ENCODE measurements around the gene SLC39A13. TPM values are rescaled to one million over a fixed set of nuclear protein-coding genes. Genes with fewer than 3 reads are reported as not detected.

The SLC39A13 gene
- polyA plus RNA-seq, 3 donors, result 4.8 to 27.4 (median 5.9) TPM

GRCh38 chr11:47443028-47443700 lies 34.8 kb downstream of the SLC39A13 start:
- 91% methylated on average over 11 of the region's 12 CpGs for WGBS (ENCODE audit: insufficient coverage)
- Mint-ChIP-seq H3K9me3 (no peaks in the 10 kb centered on the region), H3K27me3 (ENCODE audit: low read depth in 3 of 3) (peaks cover 0 to 3% (median 0%) of the 10 kb centered on the region in 3 donors), H3K4me1 (no peaks in the 10 kb centered on the region), H3K27ac (no peak overlapping the region), H3K36me3 (no peaks in the 10 kb centered on the region), H3K4me3 (no peak overlapping the region)
- Histone ChIP-seq H2AFZ (ENCODE audit: insufficient read depth, low read depth, low read length, poor library complexity, severe bottlenecking) (no peak overlapping the region), H4K20me1 (ENCODE audit: insufficient read depth, low read length) (no peaks in the 10 kb centered on the region), H3K9me3 (replicated peaks in 1 of 2; ENCODE audit: control insufficient read depth in 1 of 2, insufficient read depth in 1 of 2, low read length in 2 of 2) (no peaks in the 10 kb centered on the region), H3K27me3 (ENCODE audit: control insufficient read depth in 2 of 2, insufficient read depth in 2 of 2, low read length in 2 of 2) (no peaks in the 10 kb centered on the region), H3K79me2 (ENCODE audit: insufficient read depth, low read length) (no peaks in the 10 kb centered on the region), H3K4me2 (replicated peaks; ENCODE audit: extremely low read depth, low read length, poor library complexity, severe bottlenecking) (no peak overlapping the region), H3K4me1 (ENCODE audit: control insufficient read depth in 1 of 2, insufficient read depth in 2 of 2, low read length in 2 of 2) (no peaks in the 10 kb centered on the region), H3K36me3 (replicated peaks in 1 of 2; ENCODE audit: control insufficient read depth in 1 of 2, insufficient read depth in 2 of 2, low read length in 2 of 2) (no peaks in the 10 kb centered on the region), H3K4me3 (replicated peaks in 1 of 3; ENCODE audit: low read depth in 2 of 3, low read length in 3 of 3) (no peak overlapping the region), H3K9ac (ENCODE audit: insufficient read depth, low read length, poor library complexity, severe bottlenecking) (no peak overlapping the region), H3K27ac (ENCODE audit: low read depth in 1 of 2, low read length in 2 of 2) (no peak overlapping the region)
- no peak for TF ChIP-seq CTCF (IDR thresholded peaks at IDR 0.05)
- DNase-seq, result no peak
- intact Hi-C loops (cut with micrococcal nuclease), result no loop called here

DNA sequence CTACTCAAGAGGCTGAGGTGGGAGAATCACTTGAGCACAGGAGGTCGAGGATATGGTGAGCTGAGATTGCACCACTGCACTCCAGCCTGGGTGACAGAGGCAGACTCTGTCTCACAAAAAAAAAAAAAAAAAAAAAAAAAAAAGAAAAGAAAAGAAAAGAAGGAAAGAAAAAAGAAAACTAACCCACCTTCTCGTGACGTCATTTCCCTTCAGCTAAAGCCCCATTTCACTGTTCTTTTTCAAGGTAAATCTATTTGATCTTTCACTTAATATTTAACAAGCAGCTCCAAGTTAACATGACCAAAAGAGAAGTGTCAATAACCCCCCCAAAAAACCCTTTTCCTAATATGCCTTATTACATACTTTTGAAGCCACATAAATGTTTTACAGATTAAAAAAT lies 35.4 kb downstream of the SLC39A13 start:
- H3K4me1 ChIP-seq (ENCODE audit: control insufficient read depth in 1 of 2, insufficient read depth in 2 of 2, low read length in 2 of 2), result no peaks in the 10 kb centered on the region
- DNase-seq, result no peak
- H3K9ac ChIP-seq (ENCODE audit: insufficient read depth, low read length, poor library complexity, severe bottlenecking), result no peak overlapping the region
- no peaks in the 10 kb centered on the region for H3K4me1 Mint-ChIP-seq
- no peak overlapping the region for H3K27ac ChIP-seq (ENCODE audit: low read depth in 1 of 2, low read length in 2 of 2)
- H3K27me3 Mint-ChIP-seq (ENCODE audit: low read depth in 3 of 3), result no peaks in the 10 kb centered on the region
- H2AFZ ChIP-seq (ENCODE audit: insufficient read depth, low read depth, low read length, poor library complexity, severe bottlenecking), result no peak overlapping the region
- TF ChIP-seq CTCF (IDR thresholded peaks at IDR 0.05), result no peak
- intact Hi-C loops (cut with micrococcal nuclease), result no loop called here
- no CpG with 5 or more reads among the region's 3 CpGs for WGBS (ENCODE audit: insufficient coverage)
- no peak overlapping the region for H3K4me3 ChIP-seq (replicated peaks in 1 of 3; ENCODE audit: low read depth in 2 of 3, low read length in 3 of 3)
- H3K79me2 ChIP-seq (ENCODE audit: insufficient read depth, low read length), result no peaks in the 10 kb centered on the region
- H3K4me2 ChIP-seq (replicated peaks; ENCODE audit: extremely low read depth, low read length, poor library complexity, severe bottlenecking), result no peak overlapping the region
- no peaks in the 10 kb centered on the region for H3K27me3 ChIP-seq (ENCODE audit: control insufficient read depth in 2 of 2, insufficient read depth in 2 of 2, low read length in 2 of 2)
- H3K36me3 ChIP-seq (replicated peaks in 1 of 2; ENCODE audit: control insufficient read depth in 1 of 2, insufficient read depth in 2 of 2, low read length in 2 of 2), result no peaks in the 10 kb centered on the region
- no peaks in the 10 kb centered on the region for H3K36me3 Mint-ChIP-seq
- H4K20me1 ChIP-seq (ENCODE audit: insufficient read depth, low read length), result no peaks in the 10 kb centered on the region
- no peaks in the 10 kb centered on the region for H3K9me3 ChIP-seq (replicated peaks in 1 of 2; ENCODE audit: control insufficient read depth in 1 of 2, insufficient read depth in 1 of 2, low read length in 2 of 2)
- no peak overlapping the region for H3K27ac Mint-ChIP-seq
- no peak overlapping the region for H3K4me3 Mint-ChIP-seq
- no peaks in the 10 kb centered on the region for H3K9me3 Mint-ChIP-seq
